ENCODE measurements around the gene CHD2.

DNA sequence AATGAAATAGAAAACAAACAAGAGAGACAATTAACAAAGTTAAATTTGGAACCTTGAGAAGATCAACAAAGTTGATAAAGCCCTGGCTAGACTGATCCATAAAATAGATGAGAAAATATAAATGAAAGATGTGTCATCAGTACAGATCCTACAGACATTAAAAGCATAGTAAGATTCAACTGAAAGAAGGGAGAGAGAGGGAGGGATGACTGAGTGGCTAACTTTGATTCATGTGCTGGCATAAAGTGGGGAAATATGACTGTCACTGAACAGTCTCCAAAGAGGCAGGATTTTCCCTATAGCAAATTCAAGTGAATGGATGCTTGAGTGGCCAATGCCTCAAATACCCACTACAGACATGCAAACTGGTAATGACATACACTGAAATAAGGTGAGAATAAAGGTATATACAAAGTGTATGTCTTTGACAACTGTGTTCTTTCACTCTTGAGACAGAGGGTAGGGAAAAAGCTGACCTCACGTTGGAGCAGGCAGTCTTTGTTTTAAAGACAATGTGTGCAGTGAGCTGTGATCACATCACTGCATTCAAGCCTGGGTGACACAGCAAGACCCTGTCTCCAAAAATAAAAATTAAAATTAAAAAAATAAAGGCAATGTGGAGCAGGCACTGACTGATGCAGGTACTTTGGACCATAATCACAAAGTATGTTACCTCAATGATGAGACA lies 35.9 kb upstream of the CHD2 start:
- TF ChIP-seq, protein P1, sequence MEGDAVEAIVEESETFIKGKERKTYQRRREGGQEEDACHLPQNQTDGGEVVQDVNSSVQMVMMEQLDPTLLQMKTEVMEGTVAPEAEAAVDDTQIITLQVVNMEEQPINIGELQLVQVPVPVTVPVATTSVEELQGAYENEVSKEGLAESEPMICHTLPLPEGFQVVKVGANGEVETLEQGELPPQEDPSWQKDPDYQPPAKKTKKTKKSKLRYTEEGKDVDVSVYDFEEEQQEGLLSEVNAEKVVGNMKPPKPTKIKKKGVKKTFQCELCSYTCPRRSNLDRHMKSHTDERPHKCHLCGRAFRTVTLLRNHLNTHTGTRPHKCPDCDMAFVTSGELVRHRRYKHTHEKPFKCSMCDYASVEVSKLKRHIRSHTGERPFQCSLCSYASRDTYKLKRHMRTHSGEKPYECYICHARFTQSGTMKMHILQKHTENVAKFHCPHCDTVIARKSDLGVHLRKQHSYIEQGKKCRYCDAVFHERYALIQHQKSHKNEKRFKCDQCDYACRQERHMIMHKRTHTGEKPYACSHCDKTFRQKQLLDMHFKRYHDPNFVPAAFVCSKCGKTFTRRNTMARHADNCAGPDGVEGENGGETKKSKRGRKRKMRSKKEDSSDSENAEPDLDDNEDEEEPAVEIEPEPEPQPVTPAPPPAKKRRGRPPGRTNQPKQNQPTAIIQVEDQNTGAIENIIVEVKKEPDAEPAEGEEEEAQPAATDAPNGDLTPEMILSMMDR (IDR thresholded peaks at IDR 0.05), result no peak
- no peak for TF ChIP-seq POLR2A (IDR thresholded peaks at IDR 0.05)
